Stimulated activated CD4-positive, alpha-beta T cell treated with anti-CD3 and anti-CD28 coated beads, Interleukin-12 subunit alpha, Interleukin-12 subunit beta, amount 100 ng/mL, for 24 hours (primary cell): ENCODE data around the gene B3GAT1.
"Not testable (repeated sequence)": the region's sequence is repeated elsewhere in the genome, so short reads cannot be mapped to it uniquely, and the experiment has no call there.

Experiments
- DNase-seq, 2 experiments: peaks; one replicate each; pipeline ENCODE4 v3.0.0-alpha.2; 2020; ENCODE audit warnings: low read depth in 2 of 2

The B3GAT1 gene

DNA sequence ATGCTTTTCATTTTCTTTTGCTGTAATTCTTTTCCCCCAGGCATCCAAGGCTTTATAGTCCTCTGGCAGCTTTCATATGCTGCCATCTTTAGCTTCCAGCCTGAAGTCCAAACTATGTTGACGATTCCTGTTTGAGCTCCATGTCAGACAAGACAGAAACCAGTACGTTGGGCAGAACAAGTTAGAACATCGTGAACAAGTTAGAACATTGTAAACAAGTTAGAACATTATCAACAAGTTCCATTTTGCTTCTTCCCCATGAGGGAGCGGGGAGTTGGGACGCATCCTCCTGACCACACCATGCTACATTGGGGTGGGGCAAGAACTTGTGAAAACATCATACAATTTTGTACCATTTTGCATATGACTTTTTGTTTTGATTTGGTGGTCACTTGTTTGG, 56.4 kb downstream of the B3GAT1 start:
- DNase-seq = no peak

DNA sequence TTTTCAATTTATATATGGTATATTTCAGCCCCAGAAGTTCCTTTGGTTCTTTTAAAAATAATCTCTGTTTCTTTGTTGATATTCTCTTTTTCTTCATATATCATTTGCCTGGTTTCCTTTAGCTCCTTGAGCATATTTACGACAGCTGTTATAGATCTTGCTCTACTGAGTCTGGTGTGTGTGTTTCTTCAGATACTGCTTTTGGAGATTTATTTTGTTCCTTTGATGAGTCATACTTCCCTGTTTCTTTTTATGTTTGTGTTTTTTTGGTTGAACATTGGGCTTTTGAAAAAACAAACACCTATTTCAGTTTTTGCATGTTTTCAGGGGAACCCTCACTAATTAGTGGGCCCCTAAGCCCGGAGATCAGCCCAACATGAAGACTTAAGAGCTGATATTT, 56.9 kb downstream of the B3GAT1 start:
- DNase-seq = no peak

DNA sequence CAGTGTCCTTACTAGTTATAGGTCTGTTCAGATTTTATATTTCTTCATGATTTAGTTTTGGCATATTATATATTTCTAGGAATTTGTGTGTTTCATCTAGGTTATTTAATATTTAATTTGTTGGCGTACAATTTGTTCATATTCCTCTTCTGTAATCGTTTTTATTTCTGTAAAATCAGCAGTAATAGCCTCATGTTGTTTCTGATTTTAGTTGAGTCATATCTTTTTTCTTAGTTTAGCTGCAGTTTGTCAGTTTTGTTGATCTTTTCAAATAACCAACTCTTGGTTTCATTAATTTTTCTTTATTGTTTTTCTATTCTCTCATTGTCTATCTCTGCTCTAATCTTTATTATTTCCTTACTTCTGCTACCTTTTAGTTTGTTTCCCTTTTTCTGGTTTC, 59.9 kb downstream of the B3GAT1 start:
- DNase-seq = no peak

DNA sequence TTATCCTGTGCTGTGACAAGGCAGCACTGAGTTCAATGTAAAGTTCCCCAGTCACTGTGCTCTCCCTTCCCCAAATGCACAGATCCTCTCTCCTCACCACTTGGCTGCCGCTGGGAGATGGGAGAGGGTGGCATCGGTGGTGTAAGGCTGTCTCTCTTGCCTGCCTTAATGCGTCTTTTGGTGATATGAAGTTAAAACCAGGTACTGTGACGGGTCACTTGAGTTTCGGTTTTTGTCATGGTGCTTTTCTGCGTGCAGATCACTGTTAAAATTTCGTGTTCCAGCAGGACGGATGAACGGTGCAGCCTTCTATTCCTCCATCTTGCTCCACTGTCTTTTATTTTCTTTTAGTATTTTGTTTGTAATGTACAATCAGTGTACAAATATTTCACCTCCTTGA, 61.7 kb downstream of the B3GAT1 start:
- DNase-seq = no peak

DNA sequence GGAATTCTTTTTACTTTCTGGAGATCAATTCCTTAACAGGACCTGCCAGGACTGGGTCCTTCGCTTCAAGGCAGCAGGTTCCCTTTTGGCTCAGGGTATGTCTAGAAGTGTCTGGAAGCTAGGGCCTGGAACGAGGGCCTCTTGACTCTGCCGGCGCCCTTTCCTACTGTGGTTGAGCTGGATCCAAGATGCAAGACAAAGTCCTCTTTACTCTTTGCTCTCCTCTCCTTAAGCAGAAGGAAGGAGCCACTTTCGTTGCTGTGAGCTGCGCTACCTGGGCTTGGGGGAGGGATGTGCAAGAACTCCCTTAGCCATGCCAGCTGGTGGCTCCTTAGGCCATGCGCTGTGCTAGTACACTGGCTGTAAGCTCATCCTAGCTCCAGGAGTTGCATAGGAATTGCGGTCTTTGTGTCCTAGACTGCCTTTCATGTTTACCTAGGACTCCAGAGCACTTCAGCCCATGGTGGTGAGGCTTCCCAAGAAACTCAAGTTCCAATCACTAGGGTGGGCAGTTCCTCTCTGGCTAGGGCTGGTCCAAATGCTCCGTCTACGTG, 62.2 kb downstream of the B3GAT1 start:
- DNase-seq = no peak

DNA sequence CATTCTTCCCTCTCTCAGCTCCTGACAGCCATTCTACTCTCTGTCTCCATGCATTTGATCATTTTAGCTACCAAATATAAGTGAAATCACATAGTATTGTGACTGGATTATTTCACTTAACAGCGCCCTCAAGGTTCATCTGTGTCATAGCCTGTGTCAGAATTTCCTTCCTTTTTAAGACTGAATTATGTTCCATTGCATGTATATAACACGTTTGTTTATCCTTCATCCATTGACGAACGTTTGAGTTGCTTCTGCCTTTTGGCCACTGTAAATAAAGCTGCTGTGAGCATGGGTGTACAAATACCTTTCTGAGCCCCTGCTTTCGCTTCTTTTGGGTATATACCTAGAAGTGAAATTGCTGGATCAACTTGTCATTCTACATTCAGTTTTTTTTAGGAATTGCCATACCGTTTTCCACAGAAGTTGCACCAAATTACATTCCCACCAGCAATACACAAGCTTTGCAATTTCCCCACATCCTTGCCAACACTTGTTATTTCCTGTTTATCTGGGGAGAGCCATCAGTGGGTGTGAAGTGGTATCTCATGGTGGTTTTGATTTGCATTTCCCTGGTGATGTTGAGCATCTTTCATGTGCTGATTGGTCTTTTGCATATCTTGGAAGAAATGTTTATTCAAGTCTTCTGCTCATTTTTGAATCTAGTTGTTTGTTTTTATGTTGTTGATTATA, 62.8 kb downstream of the B3GAT1 start:
- DNase-seq = no peak

DNA sequence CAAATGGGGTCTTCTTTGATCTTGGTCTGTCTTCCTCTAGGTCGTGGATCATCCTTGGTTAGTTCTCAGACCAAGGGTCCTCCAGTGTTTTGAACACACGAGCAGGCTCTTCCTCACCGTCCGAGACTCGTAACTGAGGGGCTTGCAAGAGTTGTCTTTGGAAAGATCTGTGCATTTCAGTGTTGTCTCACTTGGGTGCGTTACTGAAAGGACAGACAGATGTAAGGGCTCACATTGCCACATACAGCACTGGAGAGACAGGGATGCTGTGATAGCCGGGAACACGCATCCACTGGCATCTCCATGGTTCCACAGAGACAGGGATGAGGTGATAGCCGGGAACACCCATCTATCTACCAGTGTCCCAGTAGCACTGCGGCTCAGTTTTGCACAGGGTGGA, 64.6 kb downstream of the B3GAT1 start:
- DNase-seq = no peak

DNA sequence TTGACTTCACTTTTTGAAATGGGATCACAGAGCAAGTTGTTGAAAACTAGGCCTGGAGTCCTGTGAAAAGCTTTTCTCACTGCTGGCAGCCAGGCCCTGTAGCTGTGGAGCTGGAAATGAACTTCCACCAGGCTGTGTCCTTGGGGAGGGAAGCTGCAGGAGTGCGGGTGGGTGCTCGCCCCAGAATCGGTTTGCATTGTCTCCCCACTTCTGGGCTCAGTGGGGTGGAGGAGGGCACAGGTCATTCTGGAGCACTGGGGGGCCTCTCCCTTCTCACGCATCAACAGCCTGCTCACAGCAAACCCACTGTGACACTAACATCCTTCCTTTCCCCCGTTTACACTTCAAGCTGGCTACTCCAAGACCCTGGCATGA, 65.1 kb downstream of the B3GAT1 start:
- no peak for DNase-seq

DNA sequence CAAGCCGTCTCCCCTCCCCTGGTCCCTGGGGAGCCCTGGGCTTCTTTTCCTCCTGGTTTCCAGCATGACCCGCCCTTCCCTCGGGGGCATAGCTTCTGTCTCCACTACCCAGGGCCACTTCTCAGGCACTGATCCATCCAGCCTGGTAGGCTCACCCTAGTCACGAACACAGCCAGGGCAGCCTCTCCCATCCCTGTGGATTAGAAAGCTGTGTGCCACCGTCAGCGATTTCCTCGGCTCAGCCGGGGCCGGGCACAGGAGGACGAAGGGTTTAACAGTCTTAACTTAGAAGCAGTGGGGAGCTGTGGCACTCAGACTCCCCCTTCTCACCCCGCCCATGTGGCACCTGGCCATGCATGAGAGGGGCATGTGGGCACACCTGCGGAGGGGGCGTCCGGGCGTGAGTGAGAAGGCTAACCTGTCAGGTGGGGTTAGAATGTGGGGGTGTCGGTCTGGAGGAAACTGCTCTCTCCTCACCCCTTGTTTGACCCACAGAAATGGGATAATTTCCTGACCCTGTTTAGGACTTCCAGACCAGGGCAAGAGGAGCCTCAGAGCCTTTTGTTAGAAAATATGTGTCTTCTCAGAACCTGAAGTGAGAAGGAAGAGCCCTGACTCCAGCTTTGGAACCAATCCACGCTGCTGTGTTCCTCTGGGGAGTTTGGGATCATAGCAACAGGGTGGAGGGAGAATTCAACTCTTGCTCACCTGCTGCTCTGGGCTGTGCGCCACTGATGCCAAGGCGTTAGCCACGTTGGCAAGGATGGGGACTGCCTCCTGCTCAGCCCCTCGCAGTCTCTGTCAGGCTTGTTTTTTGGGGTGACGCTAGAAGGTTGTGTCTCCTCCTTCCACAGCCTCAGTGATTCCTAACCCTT, 65.7 kb downstream of the B3GAT1 start:
- no peak for DNase-seq

DNA sequence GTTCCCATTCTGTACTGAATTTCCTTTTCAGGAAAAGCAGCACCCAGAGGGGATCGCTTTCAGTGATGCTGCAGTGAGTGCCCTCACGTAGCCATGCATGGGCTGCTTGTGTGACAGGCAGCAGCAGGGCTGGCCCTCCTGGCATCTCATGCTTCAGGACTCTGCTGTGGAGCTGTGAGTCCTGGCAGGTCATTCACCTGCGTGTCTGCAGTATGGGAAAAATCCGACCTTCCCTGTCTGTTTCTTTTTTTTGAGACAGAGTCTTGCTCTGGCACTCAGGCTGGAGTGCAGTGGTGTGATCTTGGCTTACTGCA, 66.8 kb downstream of the B3GAT1 start:
- DNase-seq = no peak

DNA sequence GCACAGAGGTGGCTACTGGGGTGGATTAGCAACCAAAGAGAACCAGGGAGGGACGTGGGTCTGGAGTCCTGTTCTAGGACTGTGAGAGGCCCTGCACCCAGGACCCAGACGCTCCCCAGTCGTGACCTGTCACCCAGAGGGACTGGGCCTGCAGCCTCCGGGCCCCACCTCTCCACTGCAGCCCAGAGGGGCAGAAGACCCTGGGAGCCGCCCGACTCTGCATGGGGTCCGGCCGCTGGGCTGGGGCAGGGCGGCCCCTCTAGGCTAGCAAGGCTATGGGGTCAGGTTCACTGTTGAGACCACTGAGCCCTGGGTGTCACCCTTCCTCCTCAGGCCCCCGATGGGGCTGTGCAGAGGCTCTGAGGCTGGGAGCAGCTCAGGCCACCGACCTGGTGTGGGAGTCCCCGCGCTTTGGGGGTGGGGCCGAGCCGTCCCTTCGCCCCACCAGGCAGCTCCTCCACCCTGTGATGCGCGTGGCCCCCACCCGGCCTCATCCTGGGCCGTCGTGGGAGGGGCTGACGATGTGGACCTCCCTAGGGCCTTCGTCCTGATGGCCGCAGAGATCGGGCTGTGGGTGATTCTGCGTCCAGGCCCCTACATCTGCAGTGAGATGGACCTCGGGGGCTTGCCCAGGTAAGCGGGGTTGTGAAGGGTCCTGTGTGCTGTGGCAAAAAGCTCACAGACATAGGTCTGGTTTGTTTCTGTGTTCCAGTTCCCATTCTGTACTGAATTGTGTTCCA, 67.4 kb downstream of the B3GAT1 start:
- not testable (repeated sequence) for DNase-seq

DNA sequence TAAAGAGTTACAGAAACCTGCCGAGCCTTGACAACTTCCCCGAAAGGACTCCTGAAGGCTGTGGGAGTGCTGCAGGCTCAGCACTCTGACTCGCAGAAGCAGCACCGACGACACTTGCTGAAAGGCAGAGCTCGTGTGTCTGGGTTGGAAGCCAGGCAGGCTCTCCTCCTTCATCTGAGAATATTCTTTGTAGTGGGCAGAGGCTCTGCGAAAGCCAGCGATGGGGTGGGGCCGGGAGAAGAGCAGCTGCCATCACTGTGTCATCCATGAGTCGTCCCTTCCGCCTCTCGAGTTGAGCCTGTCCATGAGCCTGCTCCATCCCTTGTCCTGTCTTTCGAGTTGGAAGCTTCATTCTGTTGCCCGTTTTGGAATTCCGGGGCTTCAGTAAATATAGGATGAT, 68.4 kb downstream of the B3GAT1 start:
- DNase-seq = no peak

DNA sequence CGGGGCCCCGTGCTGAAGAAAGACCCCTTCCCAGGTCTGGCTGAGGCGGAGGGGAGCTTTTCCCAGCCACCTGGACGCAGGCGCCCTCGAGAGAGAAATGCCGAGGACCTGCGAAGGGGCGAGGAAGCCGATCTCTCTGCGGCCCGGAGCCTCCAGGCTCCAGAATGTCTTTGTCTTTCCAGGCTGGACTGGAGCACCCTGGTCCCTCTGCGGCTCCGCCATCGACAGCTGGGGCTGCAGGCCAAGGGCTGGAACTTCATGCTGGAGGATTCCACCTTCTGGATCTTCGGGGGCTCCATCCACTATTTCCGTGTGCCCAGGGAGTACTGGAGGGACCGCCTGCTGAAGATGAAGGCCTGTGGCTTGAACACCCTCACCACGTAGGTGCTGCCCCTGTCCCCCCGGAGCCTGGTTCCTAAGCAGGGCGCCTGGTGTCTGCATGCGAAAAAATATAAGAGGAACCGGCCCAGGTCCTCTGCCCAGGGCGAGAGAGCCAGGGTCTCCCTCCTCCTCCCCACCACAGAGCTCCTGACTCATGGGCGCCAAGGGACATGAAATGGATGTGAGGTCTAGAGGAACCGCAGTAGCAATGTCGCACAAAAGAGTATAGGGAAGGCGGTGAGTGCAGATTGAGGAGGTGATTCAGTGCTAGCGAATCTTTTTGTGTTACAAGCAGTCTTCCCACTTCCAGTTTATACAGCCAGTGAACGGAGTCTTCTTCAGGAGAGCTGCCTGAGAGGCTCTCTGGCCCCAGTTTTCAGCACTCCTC, 69.3 kb downstream of the B3GAT1 start:
- DNase-seq = no peak

DNA sequence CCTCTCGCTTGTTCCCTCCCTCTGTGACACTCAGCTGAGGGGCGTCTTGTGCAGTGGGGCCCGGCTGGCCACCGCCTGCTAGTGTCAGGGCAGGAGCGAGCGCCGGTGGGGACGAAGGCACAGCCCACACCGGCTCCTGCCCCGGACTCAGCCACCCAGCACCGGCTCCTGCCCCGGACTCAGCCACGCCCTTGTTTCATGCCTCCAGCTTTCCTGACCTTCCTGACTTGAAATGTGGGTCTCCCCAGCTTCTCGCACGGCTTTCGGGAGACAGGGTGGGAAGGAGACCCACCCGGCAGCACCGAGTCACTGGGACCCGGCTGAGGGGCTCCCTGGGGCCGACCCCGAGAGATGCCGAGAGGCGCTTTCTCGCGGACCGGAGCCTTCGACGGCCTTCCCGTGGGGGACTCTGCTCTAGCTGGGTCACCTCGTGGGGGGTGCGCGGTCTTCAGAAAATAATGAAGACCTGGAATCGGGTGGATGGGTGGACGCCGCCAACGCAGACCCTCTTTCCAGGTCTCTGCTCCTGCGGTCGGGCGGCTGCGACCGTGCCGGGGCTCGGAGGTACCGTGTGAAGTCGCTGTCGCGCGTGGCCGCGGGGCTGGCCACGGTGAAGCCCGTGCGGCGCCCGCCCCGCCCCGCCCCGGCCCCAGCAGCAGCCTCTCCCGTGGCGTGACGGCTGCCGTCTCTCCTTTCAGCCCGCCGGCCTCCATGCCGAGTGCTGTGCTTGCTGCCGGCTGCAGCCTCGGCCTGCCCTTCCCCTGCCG, 70.1 kb downstream of the B3GAT1 start:
- DNase-seq = no peak

DNA sequence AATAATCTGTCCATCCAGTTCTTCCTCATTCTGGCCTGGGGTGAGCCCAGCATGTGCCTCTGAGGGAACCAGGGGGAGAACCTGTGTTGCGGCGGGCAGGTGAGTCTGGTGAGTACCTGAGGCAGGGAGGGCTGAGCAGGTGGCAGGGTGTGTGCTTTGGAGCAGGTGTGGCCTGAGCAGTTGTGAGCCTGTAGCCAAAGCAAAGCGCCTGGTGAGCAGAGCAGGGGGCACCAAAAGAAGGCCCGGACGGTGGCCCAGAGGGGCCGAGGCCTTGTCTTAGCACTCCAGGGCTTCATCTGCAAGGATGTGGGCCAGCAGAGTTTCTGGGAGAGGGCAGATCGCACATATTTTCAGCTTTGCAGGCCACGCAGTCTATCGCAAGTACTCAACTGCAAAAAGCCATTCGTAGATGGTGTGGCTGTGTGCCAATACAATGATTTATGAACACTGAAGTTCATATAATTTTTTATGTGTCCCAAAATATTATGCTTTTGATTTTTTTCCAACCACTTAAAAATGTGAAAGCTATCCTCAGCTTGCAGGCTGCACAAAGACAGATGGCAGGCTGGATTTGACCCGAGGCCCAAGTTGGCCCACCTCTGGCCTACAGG, 71.6 kb downstream of the B3GAT1 start:
- DNase-seq = no peak

DNA sequence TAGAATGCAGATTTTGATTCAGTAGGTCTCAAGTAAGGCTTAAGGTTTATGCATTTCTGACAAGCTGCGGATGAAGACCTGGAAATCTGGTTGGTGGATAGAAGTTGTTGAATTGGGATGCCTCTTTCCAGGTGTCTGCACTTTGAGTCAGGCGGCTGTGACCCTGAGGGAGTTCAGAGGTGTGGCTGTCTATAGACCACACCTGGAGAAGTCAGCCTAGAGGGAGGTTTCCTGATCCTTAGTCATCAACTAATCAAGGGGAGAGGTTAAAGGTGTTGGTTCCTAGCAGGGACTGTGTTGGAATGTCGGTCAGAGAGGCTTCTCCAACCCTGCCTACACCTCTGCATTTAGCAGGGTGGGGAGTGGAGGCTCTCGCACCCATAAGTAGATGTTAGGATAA, 72.3 kb downstream of the B3GAT1 start:
- DNase-seq = no peak

DNA sequence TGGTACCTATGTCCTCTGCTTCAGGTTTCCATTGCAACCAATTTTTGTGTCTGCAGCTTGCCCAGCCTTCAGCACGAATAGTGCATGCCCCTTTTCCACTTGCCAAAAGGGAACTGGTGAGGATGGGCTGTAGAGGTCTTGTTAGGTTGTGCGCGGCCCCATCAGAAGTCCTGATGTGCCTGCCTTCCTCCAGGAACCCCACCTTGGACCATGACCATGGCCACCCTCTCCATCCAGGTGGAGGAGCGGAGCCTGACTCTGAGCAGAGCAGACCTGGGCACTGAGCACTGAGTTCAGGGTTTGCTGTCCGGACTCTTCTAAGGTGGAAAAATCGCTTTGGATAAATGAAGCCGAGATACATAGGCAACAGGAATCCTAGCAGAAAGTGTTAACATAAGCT, 73.4 kb downstream of the B3GAT1 start:
- DNase-seq = no peak

DNA sequence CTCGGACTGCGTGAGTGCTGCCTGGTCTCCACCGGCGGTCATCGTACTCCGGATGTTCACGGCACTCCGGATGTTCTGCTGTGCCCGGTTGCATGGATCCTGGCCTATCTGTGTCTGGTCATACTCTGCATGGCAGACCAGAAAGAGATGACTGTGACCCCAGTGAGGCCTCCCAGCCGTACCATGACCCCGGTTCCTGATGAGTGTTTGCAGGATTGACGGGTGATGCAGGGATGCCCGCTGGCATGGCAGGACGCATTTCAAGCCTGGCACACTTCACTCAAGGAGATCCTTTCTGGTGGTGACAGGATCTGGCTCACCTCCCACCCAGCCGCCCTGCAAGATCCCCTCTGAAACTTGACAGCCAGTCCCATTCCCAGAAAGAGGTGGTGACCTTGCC, 74.0 kb downstream of the B3GAT1 start:
- DNase-seq = no peak

DNA sequence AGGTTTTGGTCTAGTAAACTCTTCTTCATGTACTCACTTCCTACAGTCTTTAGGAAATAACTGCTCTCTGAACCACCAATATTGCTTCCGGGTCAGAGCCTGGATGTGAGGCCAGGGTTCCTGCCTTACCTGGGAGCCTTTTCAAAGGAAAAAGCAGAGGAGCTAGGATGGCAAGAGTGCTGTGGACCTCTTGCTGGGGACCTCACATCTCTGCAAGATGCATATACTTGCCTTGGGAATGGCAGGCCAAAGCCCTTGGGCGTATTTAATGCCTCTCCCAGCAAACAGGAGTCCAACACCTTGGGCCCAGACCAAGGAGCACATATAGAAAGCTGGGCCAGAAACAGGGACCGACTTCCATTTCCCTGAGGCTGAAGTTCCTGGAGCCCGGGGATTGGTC, 75.0 kb downstream of the B3GAT1 start:
- DNase-seq = no peak

DNA sequence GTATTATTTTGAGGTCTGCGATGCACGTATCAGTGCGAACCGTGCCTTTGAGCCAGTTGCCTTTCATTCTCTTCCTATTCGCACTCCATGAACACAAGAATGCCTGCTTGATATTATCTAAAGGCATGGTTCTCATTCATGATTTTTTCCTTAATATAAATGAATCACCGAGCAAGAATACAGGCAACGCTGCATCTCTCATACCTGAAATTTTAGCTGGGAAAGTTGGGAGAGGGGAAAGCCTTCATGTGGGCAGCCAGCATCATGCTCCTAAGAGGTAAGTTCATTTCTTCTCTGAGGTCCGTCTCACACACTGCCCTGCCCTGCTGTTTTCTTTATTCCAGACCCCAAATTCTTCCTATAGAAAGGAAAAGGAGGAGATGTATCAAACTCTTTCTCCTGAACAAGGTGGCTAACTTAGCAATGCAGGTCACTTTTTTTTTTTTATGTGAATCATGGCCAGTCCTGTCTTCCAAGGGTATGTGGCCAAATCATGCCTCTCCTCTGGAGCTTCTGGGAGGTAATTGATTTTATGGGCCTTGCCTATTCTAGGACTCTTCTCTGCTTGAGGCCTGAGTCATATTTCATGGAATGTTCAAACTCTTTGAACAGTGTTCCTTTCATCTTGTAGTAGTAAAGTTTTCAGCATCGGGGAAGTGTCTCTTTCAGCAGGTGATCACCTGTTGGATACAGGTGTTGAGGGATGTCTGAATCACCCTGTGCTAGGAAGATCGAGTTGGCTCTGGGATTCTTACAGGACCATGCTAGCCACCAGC, 77.1 kb downstream of the B3GAT1 start:
- DNase-seq = no peak
